OCI-LY7 (cell line): ENCODE measurements around the gene DGUOK. TPM values are rescaled to one million over a fixed set of nuclear protein-coding genes. Genes with fewer than 3 reads are reported as not detected.

ENCODE experiments used
- BruUV-seq: library from RNA; stranded (reverse); fragments of 400-500 nt; replicated peaks from 2 replicates; lab custom pipeline; 2021; lab: Mats Ljungman, UMichigan
- CTCF ChIA-PET: fragments of 300-600 bp; sonication (Branson Sonifier 250); formaldehyde crosslinking; loops from one replicate; lab custom pipeline; 2022; ENCODE audit warnings: antibody characterized with exemption; ENCODE audit not compliant: unreplicated experiment; lab: Charles Lee
- POLR2A ChIA-PET: fragments of 300-600 bp; sonication (Branson Sonifier 250); formaldehyde crosslinking; loops from one replicate; lab custom pipeline; 2022; ENCODE audit warnings: antibody characterized with exemption; lab: Charles Lee
- DNase-seq: peaks from one replicate; pipeline ENCODE4 v3.0.0-alpha.2; 2015; ENCODE audit warnings: low spot score
- H2AFZ ChIP-seq: fragments of 200-600 bp; sonication (generic), shearing (Covaris generic); 2 replicates; pipeline ENCODE4 v1.6.1; 2014; ENCODE audit warnings: mild to moderate bottlenecking, antibody characterized with exemption, low read length, moderate library complexity
- H3K27ac ChIP-seq: fragments of 200-600 bp; sonication (generic); 2 replicates; pipeline ENCODE4 v1.5.1; 2014; ENCODE audit warnings: mixed run types, low read depth, mild to moderate bottlenecking, moderate library complexity, low read length, inconsistent platforms; ENCODE audit not compliant: poor library complexity, severe bottlenecking
- H3K36me3 ChIP-seq: fragments of 200-600 bp; sonication (generic); 2 replicates; pipeline ENCODE4 v1.6.1; 2014; ENCODE audit warnings: mild to moderate bottlenecking, antibody characterized with exemption, low read length, moderate library complexity, mixed read lengths; ENCODE audit not compliant: insufficient read depth
- H3K4me1 ChIP-seq: fragments of 200-600 bp; sonication (generic); 2 replicates; pipeline ENCODE4 v1.5.1; 2014; ENCODE audit warnings: mild to moderate bottlenecking, low read length; ENCODE audit not compliant: insufficient read depth, poor library complexity, severe bottlenecking
- H3K4me2 ChIP-seq: fragments of 200-600 bp; sonication (generic); 2 replicates; pipeline ENCODE4 v1.6.1; 2014; ENCODE audit warnings: mild to moderate bottlenecking, low read length
- H3K4me3 ChIP-seq: fragments of 200-600 bp; sonication (generic); 2 replicates; pipeline ENCODE4 v1.5.1; 2014; ENCODE audit warnings: mild to moderate bottlenecking, low read depth, low read length; ENCODE audit not compliant: poor library complexity, severe bottlenecking
- H3K79me2 ChIP-seq: fragments of 200-600 bp; sonication (generic); 2 replicates; pipeline ENCODE4 v1.6.1; 2016; ENCODE audit warnings: low read depth, mild to moderate bottlenecking, low read length, moderate library complexity, mixed read lengths; ENCODE audit not compliant: insufficient read depth
- H3K9me2 ChIP-seq: fragments of 200-600 bp; sonication (generic); 2 replicates; pipeline ENCODE4 v1.6.1; 2016; ENCODE audit warnings: mild to moderate bottlenecking, low read length, mixed read lengths; ENCODE audit not compliant: insufficient read depth
- H3K9me3 ChIP-seq: fragments of 200-600 bp; sonication (generic); 2 replicates; pipeline ENCODE4 v1.6.1; 2014; ENCODE audit warnings: mild to moderate bottlenecking, mixed run types, low read length, mixed read lengths
- H4K20me1 ChIP-seq: fragments of 200-600 bp; sonication (generic); 2 replicates; pipeline ENCODE4 v1.6.1; 2014; ENCODE audit warnings: mild to moderate bottlenecking, antibody characterized with exemption, low read length, moderate library complexity, mixed read lengths; ENCODE audit not compliant: insufficient read depth
- EZH2phosphoT487 ChIP-seq: fragments of 200-600 bp; sonication (generic); IDR thresholded peaks from 2 replicates; pipeline ENCODE4 v1.6.1; 2018; ENCODE audit warnings: low read depth, borderline replicate concordance, mild to moderate bottlenecking, mixed run types, antibody characterized with exemption, low read length, moderate library complexity, mixed read lengths
- intact Hi-C: fragments of 100-400 bp; cut with micrococcal nuclease; formaldehyde crosslinking; loops from one replicate; pipeline ENCODE4 v1.10.0; 2022; ENCODE audit not compliant: unreplicated experiment
- total RNA-seq, 2 experiments: library from RNA; depleted of rRNA in 1 of 2; stranded (reverse); fragments of >200 nt in 1 of 2; shearing (Covaris generic) in 1 of 2; gene quantifications; 2 replicates each; pipeline ENCODE4 v1.2.3, GENCODE V29; 2014 to 2022
- TF ChIP-seq, protein P1 (sequence below): fragments of 200-600 bp; sonication (generic); conservative IDR thresholded peaks from 2 replicates; pipeline ENCODE4 v1.5.1; 2014; ENCODE audit warnings: mild to moderate bottlenecking, antibody characterized with exemption, low read length, moderate library complexity, mixed read lengths

The DGUOK gene
- total RNA-seq, 2 experiments from 2014 or later = 73.4 to 91.8 TPM

DNA sequence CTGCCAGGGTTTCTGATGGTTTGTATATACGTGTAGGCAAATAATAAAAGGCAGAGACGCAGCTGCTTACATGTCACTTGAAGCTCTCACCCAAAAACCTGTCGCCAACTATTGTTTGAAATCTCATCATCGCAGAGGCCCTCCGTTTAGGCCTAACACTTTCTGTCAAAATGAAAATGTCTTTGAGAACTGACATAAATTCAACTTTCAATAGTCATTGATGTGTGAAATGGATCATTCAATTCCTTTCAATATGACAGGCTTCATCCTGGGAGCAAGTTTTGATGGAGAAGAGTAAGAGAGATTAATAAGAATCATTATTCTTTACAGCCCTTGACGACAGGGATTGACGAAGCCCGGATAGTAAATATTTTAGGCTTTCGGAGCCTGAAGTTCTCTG, 31.2 kb upstream of the DGUOK start:
- intact Hi-C loops = no loop called here
- H3K4me2 ChIP-seq = no peak overlapping the region
- H3K4me3 ChIP-seq = no peak overlapping the region
- H3K79me2 ChIP-seq = no peaks in the 10 kb centered on the region
- POLR2A ChIA-PET = interaction anchor here (1.3 kb wide), 1 partner anchor 12 kb away, joined by 3 read pairs; no protein-coding TSS in a partner anchor
- no peaks in the 10 kb centered on the region for H3K4me1 ChIP-seq
- H4K20me1 ChIP-seq = no peaks in the 10 kb centered on the region
- no peaks in the 10 kb centered on the region for H3K9me2 ChIP-seq
- no peaks in the 10 kb centered on the region for H3K36me3 ChIP-seq
- H2AFZ ChIP-seq = no peak overlapping the region
- CTCF ChIA-PET = no interaction called here
- no peaks in the 10 kb centered on the region for H3K9me3 ChIP-seq
- H3K27ac ChIP-seq = no peak overlapping the region
- no peak for DNase-seq
- BruUV-seq = no TSS peak
- TF ChIP-seq, protein P1, sequence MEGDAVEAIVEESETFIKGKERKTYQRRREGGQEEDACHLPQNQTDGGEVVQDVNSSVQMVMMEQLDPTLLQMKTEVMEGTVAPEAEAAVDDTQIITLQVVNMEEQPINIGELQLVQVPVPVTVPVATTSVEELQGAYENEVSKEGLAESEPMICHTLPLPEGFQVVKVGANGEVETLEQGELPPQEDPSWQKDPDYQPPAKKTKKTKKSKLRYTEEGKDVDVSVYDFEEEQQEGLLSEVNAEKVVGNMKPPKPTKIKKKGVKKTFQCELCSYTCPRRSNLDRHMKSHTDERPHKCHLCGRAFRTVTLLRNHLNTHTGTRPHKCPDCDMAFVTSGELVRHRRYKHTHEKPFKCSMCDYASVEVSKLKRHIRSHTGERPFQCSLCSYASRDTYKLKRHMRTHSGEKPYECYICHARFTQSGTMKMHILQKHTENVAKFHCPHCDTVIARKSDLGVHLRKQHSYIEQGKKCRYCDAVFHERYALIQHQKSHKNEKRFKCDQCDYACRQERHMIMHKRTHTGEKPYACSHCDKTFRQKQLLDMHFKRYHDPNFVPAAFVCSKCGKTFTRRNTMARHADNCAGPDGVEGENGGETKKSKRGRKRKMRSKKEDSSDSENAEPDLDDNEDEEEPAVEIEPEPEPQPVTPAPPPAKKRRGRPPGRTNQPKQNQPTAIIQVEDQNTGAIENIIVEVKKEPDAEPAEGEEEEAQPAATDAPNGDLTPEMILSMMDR = no peak
- TF ChIP-seq EZH2phosphoT487 = no peak

DNA sequence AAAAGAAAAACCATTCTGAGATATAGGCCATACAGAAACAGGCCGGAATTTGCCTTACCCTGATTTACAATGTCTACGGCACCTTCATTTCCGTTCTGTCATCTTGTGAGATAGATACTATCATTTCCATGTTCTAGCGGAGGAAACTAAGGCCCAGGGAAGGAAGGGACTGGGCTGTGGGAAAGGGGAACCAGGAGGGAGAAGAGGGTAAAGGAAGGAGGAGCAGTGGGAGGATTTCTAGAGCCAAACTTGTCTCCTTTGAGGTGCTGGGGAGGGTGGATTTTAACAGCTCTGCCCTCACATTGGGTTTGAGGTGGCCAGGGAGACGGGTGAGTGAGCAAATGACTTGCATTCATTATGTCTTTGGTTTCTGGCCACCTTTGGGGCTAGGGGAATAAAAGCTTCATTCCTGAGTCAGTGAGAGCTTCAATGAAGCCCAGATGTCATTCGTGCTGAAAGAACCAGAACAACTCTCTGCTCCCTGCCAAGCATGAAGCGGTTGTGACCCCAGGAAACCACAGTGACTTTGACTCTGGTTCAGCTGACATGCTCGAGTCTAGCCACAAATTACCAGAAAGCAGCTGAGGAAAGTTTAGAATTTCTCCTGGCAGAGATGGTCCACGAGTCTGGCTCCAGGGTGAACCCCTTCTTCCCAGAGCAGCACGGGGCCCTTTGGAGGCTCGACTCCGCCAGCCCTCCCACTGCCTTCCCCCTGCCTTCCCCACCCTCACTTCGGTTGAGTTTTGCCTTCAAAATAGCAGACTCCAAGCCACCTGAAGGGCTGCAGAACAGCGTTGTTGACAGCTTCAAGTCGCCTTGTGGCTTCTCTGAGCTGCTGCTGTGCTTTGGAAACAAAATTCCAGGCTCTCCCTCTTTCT, 30.1 kb upstream of the DGUOK start:
- Histone ChIP-seq H3K27ac (no peak overlapping the region), H3K4me2 (no peak overlapping the region), H3K79me2 (no peaks in the 10 kb centered on the region), H3K4me1 (no peaks in the 10 kb centered on the region), H3K4me3 (no peak overlapping the region), H2AFZ (peak overlapping the region; percentile 8; the same call in 1 of the 2 replicates), H3K36me3 (no peaks in the 10 kb centered on the region), H4K20me1 (no peaks in the 10 kb centered on the region), H3K9me2 (no peaks in the 10 kb centered on the region), H3K9me3 (no peaks in the 10 kb centered on the region)
- TF ChIP-seq, protein P1 = no peak
- TF ChIP-seq EZH2phosphoT487 = no peak
- ChIA-PET POLR2A (interaction anchor here (0.6 kb wide), 1 partner anchor 37 kb away, joined by 3 read pairs; no protein-coding TSS in a partner anchor), CTCF (no interaction called here)
- BruUV-seq = no TSS peak
- intact Hi-C loops = no loop called here
- DNase-seq = no peak

DNA sequence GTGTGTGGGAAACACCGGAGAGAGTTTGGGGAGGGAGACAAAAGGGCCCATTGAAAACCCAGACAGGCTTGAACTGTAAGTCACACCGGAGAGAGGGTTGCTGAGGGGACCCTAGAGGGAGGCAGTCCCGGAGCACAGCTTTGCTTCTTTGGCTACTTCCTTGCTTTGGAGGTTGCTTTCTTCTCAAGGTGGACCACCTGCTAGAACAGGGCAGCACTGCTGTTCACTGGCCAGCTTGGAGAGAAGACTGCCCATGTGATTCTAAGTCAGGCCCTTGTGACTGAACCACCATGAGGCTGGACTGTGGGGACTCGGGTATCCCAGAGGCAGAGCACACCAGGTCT, 29.5 kb upstream of the DGUOK start:
- Histone ChIP-seq H2AFZ (peak overlapping the region; percentile 8; the same call in 1 of the 2 replicates), H3K9me3 (no peaks in the 10 kb centered on the region), H3K9me2 (no peaks in the 10 kb centered on the region), H3K79me2 (no peaks in the 10 kb centered on the region), H3K27ac (no peak overlapping the region), H3K4me3 (no peak overlapping the region), H4K20me1 (no peaks in the 10 kb centered on the region), H3K4me1 (no peaks in the 10 kb centered on the region), H3K4me2 (no peak overlapping the region), H3K36me3 (no peaks in the 10 kb centered on the region)
- intact Hi-C loops = no loop called here
- TF ChIP-seq, protein P1 = no peak
- TF ChIP-seq EZH2phosphoT487 = no peak
- no TSS peak for BruUV-seq
- CTCF ChIA-PET = no interaction called here
- DNase-seq = no peak
- POLR2A ChIA-PET = no interaction called here
